Fibroblast of lung (primary cell): ENCODE measurements around the gene SIRT5. TPM values are rescaled to one million over a fixed set of nuclear protein-coding genes. Genes with fewer than 3 reads are reported as not detected.

Source experiments
- DNase-seq, 2 donors: peaks; one replicate each; pipeline versions ENCODE4 v3.0.0 to v3.0.0-alpha.2; 2010; ENCODE audit warnings: low read depth in 2 of 2
- H2AFZ ChIP-seq: 2 replicates; pipeline ENCODE4 v1.5.1; 2012; ENCODE audit warnings: low read length, control low read depth, inconsistent platforms
- H3K27ac ChIP-seq: 2 replicates; pipeline ENCODE4 v1.5.1; 2011; ENCODE audit warnings: low read length, control low read depth; ENCODE audit not compliant: insufficient read depth
- H3K27me3 ChIP-seq: 2 replicates; pipeline ENCODE4 v1.5.1; 2011; ENCODE audit warnings: mild to moderate bottlenecking, low read length; ENCODE audit not compliant: control insufficient read depth, insufficient read depth
- H3K36me3 ChIP-seq: 2 replicates; pipeline ENCODE4 v1.5.1; 2011; ENCODE audit warnings: low read length; ENCODE audit not compliant: control insufficient read depth, insufficient read depth
- H3K4me1 ChIP-seq: 2 replicates; pipeline ENCODE4 v1.5.1; 2011; ENCODE audit warnings: low read length; ENCODE audit not compliant: control insufficient read depth, insufficient read depth; ENCODE audit errors: extremely low read depth
- H3K4me2 ChIP-seq: 2 replicates; pipeline ENCODE4 v1.5.1; 2011; ENCODE audit warnings: low read length, control low read depth; ENCODE audit not compliant: insufficient read depth; ENCODE audit errors: extremely low read depth
- H3K4me3 ChIP-seq, 4 experiments: fragments of 200-600 bp in 1 of 4; sonication (generic) in 1 of 4; replicated peaks in 1 of 4; 2 replicates each; pipeline ENCODE4 v1.5.1; 2011 to 2016; ENCODE audit warnings: low read length in 4 of 4, low read depth in 3 of 4, mild to moderate bottlenecking in 3 of 4, control low read depth in 2 of 4, inconsistent platforms in 1 of 4, mixed read lengths in 1 of 4; ENCODE audit not compliant: insufficient read depth in 1 of 4; ENCODE audit errors: control extremely low read depth in 1 of 4
- H3K79me2 ChIP-seq: 2 replicates; pipeline ENCODE4 v1.5.1; 2012; ENCODE audit warnings: mild to moderate bottlenecking, low read length, inconsistent platforms; ENCODE audit not compliant: control insufficient read depth, insufficient read depth
- H3K9ac ChIP-seq: 2 replicates; pipeline ENCODE4 v1.5.1; 2011; ENCODE audit warnings: mild to moderate bottlenecking, low read length, control low read depth; ENCODE audit not compliant: insufficient read depth
- H3K9me3 ChIP-seq: 2 replicates; pipeline ENCODE4 v1.5.1; 2012; ENCODE audit warnings: low read depth, low read length; ENCODE audit not compliant: control insufficient read depth, insufficient read depth
- H4K20me1 ChIP-seq: 2 replicates; pipeline ENCODE4 v1.5.1; 2011; ENCODE audit warnings: low read length; ENCODE audit not compliant: control insufficient read depth, insufficient read depth; ENCODE audit errors: extremely low read depth
- CTCF ChIP-seq, 2 donors: IDR thresholded peaks in 1 of 2; conservative IDR thresholded peaks in 1 of 2; 1 replicate in 1 of 2; 2 replicates in 1 of 2; pipeline ENCODE4 v1.5.1; 2011 to 2012; ENCODE audit warnings: low read length in 2 of 2, control low read depth in 1 of 2, inconsistent platforms in 1 of 2, low read depth in 1 of 2, mild to moderate bottlenecking in 1 of 2
- EZH2 ChIP-seq: IDR thresholded peaks from 2 replicates; pipeline ENCODE4 v1.5.1; 2012; ENCODE audit warnings: low read length, control low read depth, mild to moderate bottlenecking; ENCODE audit errors: missing control alignments
- polyA plus RNA-seq, 2 donors: library from polyadenylated mRNA; depleted of rRNA in 1 of 2; stranded (reverse) in 1 of 2; unstranded in 1 of 2; fragments of >200 nt; gene quantifications; 2 replicates each; pipeline ENCODE4 v1.2.1, GENCODE V29; 2011 to 2012; ENCODE audit warnings: missing spikeins in 1 of 2
- total RNA-seq: library from RNA; depleted of rRNA; stranded (reverse); fragments of >200 nt; gene quantifications from 2 replicates; pipeline ENCODE4 v1.2.1, GENCODE V29; 2014

SIRT5 gene
- total and polyA plus RNA-seq, 2 donors (not counting 1 experiment from before 2014, with no cell fraction given): 4.4 to 13.5 TPM

- H3K79me2 ChIP-seq: no peaks in the 10 kb centered on the region
- no peak for DNase-seq
- peaks cover 2% of the 10 kb centered on the region for H3K36me3 ChIP-seq
- H3K4me1 ChIP-seq: peaks cover 4% of the 10 kb centered on the region
- no peak overlapping the region for H3K4me3 ChIP-seq
- no peak overlapping the region for H3K27ac ChIP-seq
- no peak overlapping the region for H3K9ac ChIP-seq
- H2AFZ ChIP-seq: no peak overlapping the region
- H3K9me3 ChIP-seq: no peaks in the 10 kb centered on the region
- H3K4me2 ChIP-seq: no peak overlapping the region
- no peak for TF ChIP-seq EZH2
- no peak for TF ChIP-seq CTCF (conservative IDR thresholded peaks at IDR 0.05 in 1 of 2, IDR thresholded peaks at IDR 0.05 in 1 of 2; ENCODE audit: low read depth in 1 of 2, low read length in 2 of 2)
- H4K20me1 ChIP-seq: no peaks in the 10 kb centered on the region
- no peaks in the 10 kb centered on the region for H3K27me3 ChIP-seq
Observed at GRCh38 chr6:13589801-13590200, 15.4 kb downstream of the SIRT5 start.

GRCh38 chr6:13590574-13591153 is 16.3 kb downstream of the SIRT5 start:
- no peak for DNase-seq

More at GRCh38 chr6:13590574-13591153, 16.3 kb downstream of the SIRT5 start:
- Histone ChIP-seq H2AFZ (no peak overlapping the region), H3K27ac (no peak overlapping the region), H4K20me1 (no peaks in the 10 kb centered on the region), H3K36me3 (peaks cover 2% of the 10 kb centered on the region), H3K4me3 (no peak overlapping the region), H3K4me2 (no peak overlapping the region), H3K9ac (no peak overlapping the region), H3K27me3 (no peaks in the 10 kb centered on the region), H3K9me3 (no peaks in the 10 kb centered on the region), H3K79me2 (no peaks in the 10 kb centered on the region), H3K4me1 (peaks cover 4% of the 10 kb centered on the region)
- TF ChIP-seq EZH2 (no peak), CTCF (conservative IDR thresholded peaks at IDR 0.05 in 1 of 2, IDR thresholded peaks at IDR 0.05 in 1 of 2; ENCODE audit: low read depth in 1 of 2, low read length in 2 of 2) (no peak)
